Activated T-cell treated with anti-CD3 and anti-CD28 coated beads, Interleukin-2, amount 50 U/mL, for 4 hours (primary cell): ENCODE results near the gene WSCD2. TPM values are rescaled to one million over a fixed set of nuclear protein-coding genes. Genes with fewer than 3 reads are reported as not detected.

Experiments
- ATAC-seq, 2 donors: fragments of 200-7000 bp; cut with Tn5 transposase; one replicate each; pipeline ENCODE4 v1.10.0; 2021
- DNase-seq: peaks from one replicate; pipeline ENCODE4 v3.0.0-alpha.2; 2020
- H3K27me3 Mint-ChIP-seq: one replicate; pipeline ENCODE4 v1.8.0; 2021; ENCODE audit warnings: low read depth, mixed read lengths
- H3K36me3 Mint-ChIP-seq: one replicate; pipeline ENCODE4 v1.8.0; 2022; ENCODE audit warnings: mixed read lengths; ENCODE audit not compliant: insufficient read depth
- H3K4me1 Mint-ChIP-seq: one replicate; pipeline ENCODE4 v1.8.0; 2021; ENCODE audit warnings: low read depth, mixed read lengths
- H3K4me3 Mint-ChIP-seq: one replicate; pipeline ENCODE4 v1.8.0; 2021; ENCODE audit warnings: mild to moderate bottlenecking, moderate library complexity, mixed read lengths
- H3K9me3 Mint-ChIP-seq: one replicate; pipeline ENCODE4 v1.8.0; 2021; ENCODE audit warnings: mixed read lengths
- total RNA-seq, 3 donors: library from RNA; stranded (reverse); gene quantifications; one replicate each; pipeline ENCODE4 v1.2.1, GENCODE V29; 2021

WSCD2 gene
- total RNA-seq, 3 donors from 2014 or later: not detected

- Mint-ChIP-seq H3K4me1 (no peaks in the 10 kb centered on the region), H3K36me3 (no peaks in the 10 kb centered on the region), H3K27me3 (peaks cover 7% of the 10 kb centered on the region), H3K9me3 (no peaks in the 10 kb centered on the region), H3K4me3 (no peak overlapping the region)
- ATAC-seq (no peak), DNase-seq (no peak)
Measured at GRCh38 chr12:108174641-108175040, 45.6 kb downstream of the WSCD2 start.

- H3K4me1 Mint-ChIP-seq: no peaks in the 10 kb centered on the region
- peaks cover 3% of the 10 kb centered on the region for H3K27me3 Mint-ChIP-seq
- DNase-seq (no peak), ATAC-seq (no peak)
- H3K9me3 Mint-ChIP-seq: no peaks in the 10 kb centered on the region
- no peak overlapping the region for H3K4me3 Mint-ChIP-seq
- H3K36me3 Mint-ChIP-seq: no peaks in the 10 kb centered on the region
Measured at GRCh38 chr12:108175310-108175709, 46.2 kb downstream of the WSCD2 start.

DNA sequence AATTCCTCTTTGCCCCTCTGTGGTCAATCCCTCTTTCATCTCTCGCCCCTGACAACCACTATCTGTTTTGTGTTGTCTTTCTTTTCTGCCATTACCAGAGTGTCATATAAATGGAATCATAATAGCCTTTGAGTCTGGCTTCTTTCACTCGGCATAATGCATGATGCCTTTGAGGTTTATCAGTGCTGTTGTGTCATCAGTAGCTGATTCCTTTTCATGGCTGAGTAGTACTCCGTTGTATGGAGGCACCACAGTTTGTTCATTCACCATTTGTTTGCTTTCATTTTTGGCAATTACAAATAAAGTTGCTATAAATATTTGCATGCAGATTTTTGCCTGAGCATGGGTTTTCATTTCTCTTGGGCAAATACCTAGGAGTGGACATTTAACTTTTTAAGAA lies 47.2 kb downstream of the WSCD2 start:
- no peak for ATAC-seq
- Mint-ChIP-seq H3K4me1 (no peaks in the 10 kb centered on the region), H3K4me3 (no peak overlapping the region), H3K36me3 (no peaks in the 10 kb centered on the region), H3K27me3 (no peaks in the 10 kb centered on the region), H3K9me3 (no peaks in the 10 kb centered on the region)
- no peak for DNase-seq

DNA sequence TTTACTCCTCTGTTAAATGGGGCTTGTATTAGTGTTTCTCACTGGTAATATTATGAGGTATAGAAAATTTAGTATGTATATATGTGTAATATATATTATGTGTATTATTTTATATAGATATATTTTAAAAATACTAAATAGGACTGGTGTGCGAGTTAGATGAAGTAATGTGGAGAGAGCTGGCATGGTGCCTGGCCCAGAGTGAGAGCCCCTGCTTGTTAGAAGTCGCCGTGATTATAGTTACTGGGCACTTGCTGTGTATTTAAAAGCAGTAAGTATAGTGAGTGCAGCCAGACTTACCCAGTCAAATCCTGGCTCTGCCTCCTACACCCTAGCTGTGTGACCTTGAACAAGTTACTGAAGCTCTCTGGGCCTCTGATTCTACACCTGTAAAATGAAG lies 48.0 kb downstream of the WSCD2 start:
- H3K4me3 Mint-ChIP-seq: no peak overlapping the region

DNA sequence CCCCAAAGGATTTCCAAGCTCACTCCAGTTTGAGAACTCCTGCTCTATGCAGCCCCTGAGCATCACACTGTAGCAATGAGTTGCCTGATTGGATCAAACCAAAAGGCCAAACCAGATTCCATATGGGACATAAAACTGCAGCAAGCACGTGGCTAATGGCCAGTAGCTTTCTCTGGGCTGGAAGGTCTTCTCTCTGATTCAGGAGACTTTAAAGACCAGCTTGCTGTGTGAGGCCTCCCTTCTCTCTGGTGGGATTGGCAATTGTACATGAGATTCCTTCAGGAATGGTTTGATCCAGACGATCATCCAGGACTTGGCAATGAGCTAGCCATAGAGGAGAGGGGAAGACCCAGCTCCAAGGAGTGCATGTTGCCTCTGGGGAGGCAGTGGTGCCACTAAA lies 50.2 kb downstream of the WSCD2 start:
- Mint-ChIP-seq H3K9me3 (no peaks in the 10 kb centered on the region), H3K27me3 (no peaks in the 10 kb centered on the region), H3K4me1 (no peaks in the 10 kb centered on the region), H3K36me3 (no peaks in the 10 kb centered on the region), H3K4me3 (no peak overlapping the region)
- DNase-seq (no peak), ATAC-seq (no peak)

More for the DNA sequence above, 48.0 kb downstream of the WSCD2 start:
- H3K9me3 Mint-ChIP-seq: no peaks in the 10 kb centered on the region
- H3K27me3 Mint-ChIP-seq: no peaks in the 10 kb centered on the region
- DNase-seq: no peak
- H3K4me1 Mint-ChIP-seq: no peaks in the 10 kb centered on the region
- ATAC-seq: no peak
- H3K36me3 Mint-ChIP-seq: no peaks in the 10 kb centered on the region

DNA sequence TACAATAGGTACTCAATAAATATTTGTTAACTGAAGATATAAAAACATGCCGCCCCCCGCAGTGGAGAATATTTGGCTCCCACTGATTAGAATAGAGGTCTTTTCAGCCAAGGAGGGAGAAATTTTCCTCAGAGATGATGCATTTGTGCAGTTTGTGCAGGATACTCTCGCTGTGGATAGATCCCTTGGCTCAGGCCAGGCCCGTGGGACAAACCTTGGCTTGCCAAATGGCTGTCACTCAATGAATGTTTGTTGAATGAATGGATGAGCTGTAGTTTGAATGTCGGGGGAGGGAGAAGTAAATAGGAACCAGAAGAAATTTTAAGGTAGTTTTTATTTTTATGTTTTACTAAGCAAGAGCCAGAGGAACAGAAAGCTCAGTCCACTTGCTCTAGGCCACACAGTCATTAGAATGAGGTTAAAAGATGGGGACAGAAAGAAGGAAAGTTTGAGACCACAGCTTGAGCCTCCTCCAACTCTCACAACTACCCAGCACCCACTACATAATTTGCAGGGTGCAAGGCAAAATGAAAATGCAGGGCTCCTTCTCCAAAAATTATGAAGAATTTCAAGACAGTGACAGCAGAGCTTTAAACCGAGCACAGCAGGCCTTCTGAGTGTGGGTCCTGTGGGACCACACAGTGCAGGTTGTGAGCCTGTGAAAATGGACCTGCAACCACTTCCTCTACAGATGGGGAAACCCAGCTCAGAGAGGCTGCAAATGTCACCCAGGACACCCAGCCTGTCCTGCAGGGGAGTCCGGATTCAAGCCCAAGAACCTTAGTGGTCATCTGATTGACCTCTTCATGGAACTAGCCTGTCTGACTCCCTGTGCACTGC lies 51.4 kb downstream of the WSCD2 start:
- no peak for ATAC-seq

GRCh38 chr12:108181095-108181454 lies 52.0 kb downstream of the WSCD2 start:
- Mint-ChIP-seq H3K9me3 (no peaks in the 10 kb centered on the region), H3K4me3 (no peak overlapping the region), H3K4me1 (no peaks in the 10 kb centered on the region), H3K27me3 (no peaks in the 10 kb centered on the region), H3K36me3 (no peaks in the 10 kb centered on the region)
- no peak for ATAC-seq
- no peak for DNase-seq

More for the DNA sequence above, 51.4 kb downstream of the WSCD2 start:
- H3K27me3 Mint-ChIP-seq: no peaks in the 10 kb centered on the region
- no peaks in the 10 kb centered on the region for H3K4me1 Mint-ChIP-seq
- H3K36me3 Mint-ChIP-seq: no peaks in the 10 kb centered on the region
- no peak overlapping the region for H3K4me3 Mint-ChIP-seq
- H3K9me3 Mint-ChIP-seq: no peaks in the 10 kb centered on the region
- no peak for DNase-seq

DNA sequence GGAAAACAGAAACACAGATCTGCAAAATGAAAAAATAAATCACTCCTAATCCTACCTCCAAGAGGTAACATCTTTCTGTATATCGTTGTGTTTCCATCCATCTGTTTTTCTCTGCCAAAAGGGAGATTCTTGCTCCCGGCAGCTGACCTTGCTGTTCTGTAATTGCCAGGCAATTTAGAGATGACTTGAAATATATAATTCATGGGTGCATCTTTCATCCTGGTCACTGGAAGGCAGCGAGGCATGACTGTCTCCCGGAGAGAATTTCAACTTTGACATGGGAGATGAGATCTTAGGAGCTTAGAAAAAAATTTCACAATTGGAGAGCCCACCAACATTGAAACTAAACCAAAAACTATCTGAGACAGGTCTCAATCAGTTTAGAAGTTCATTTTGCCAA lies 53.0 kb downstream of the WSCD2 start:
- no peaks in the 10 kb centered on the region for H3K36me3 Mint-ChIP-seq
- H3K4me3 Mint-ChIP-seq: no peak overlapping the region
- ATAC-seq (no peak), DNase-seq (no peak)
- no peaks in the 10 kb centered on the region for H3K4me1 Mint-ChIP-seq
- H3K27me3 Mint-ChIP-seq: no peaks in the 10 kb centered on the region
- H3K9me3 Mint-ChIP-seq: no peaks in the 10 kb centered on the region

- Mint-ChIP-seq H3K27me3 (peaks cover 3% of the 10 kb centered on the region), H3K36me3 (no peaks in the 10 kb centered on the region), H3K4me1 (no peaks in the 10 kb centered on the region), H3K9me3 (no peaks in the 10 kb centered on the region), H3K4me3 (no peak overlapping the region)
- ATAC-seq: no peak
- no peak for DNase-seq
Measured at GRCh38 chr12:108185002-108185401, 55.9 kb downstream of the WSCD2 start.

GRCh38 chr12:108187831-108188230 lies 58.7 kb downstream of the WSCD2 start:
- Mint-ChIP-seq H3K36me3 (no peaks in the 10 kb centered on the region), H3K4me3 (no peak overlapping the region), H3K4me1 (no peaks in the 10 kb centered on the region), H3K27me3 (peaks cover 3% of the 10 kb centered on the region), H3K9me3 (no peaks in the 10 kb centered on the region)
- DNase-seq (no peak), ATAC-seq (no peak)

- DNase-seq (no peak), ATAC-seq (no peak)
- no peaks in the 10 kb centered on the region for H3K4me1 Mint-ChIP-seq
- H3K27me3 Mint-ChIP-seq: peaks cover 9% of the 10 kb centered on the region
- H3K4me3 Mint-ChIP-seq: no peak overlapping the region
- no peaks in the 10 kb centered on the region for H3K9me3 Mint-ChIP-seq
- H3K36me3 Mint-ChIP-seq: no peaks in the 10 kb centered on the region
Measured at GRCh38 chr12:108190529-108190928, 61.4 kb downstream of the WSCD2 start.

- ATAC-seq (no peak), DNase-seq (no peak)
- H3K27me3 Mint-ChIP-seq: peaks cover 10% of the 10 kb centered on the region
- no peaks in the 10 kb centered on the region for H3K36me3 Mint-ChIP-seq
- H3K9me3 Mint-ChIP-seq: no peaks in the 10 kb centered on the region
- no peak overlapping the region for H3K4me3 Mint-ChIP-seq
- no peaks in the 10 kb centered on the region for H3K4me1 Mint-ChIP-seq
Measured at GRCh38 chr12:108191086-108191485, 62.0 kb downstream of the WSCD2 start.

DNA sequence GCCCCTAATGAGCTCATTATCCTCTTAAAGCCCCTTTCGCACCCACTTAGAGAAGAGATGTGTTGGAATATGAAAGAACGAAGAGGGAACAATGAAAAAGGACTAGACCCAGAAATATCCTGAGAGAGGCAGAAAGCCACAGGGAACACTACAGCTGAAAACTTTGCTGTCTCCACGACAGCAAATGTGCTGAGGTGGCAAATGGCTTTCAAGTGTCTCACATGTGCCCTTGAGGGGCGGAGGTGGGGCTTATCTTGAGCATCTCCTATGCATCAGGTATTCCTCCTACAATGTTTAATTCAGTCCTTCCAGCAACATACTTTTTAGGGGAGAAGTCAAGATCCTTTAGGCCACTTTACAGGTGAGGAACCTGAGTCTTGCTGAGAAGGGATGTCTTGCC lies 62.9 kb downstream of the WSCD2 start:
- ATAC-seq (no peak), DNase-seq (no peak)
- no peaks in the 10 kb centered on the region for H3K36me3 Mint-ChIP-seq
- H3K9me3 Mint-ChIP-seq: no peaks in the 10 kb centered on the region
- no peak overlapping the region for H3K4me3 Mint-ChIP-seq
- H3K4me1 Mint-ChIP-seq: no peaks in the 10 kb centered on the region
- H3K27me3 Mint-ChIP-seq: peaks cover 10% of the 10 kb centered on the region

- no peak for ATAC-seq
- Mint-ChIP-seq H3K27me3 (peaks cover 10% of the 10 kb centered on the region), H3K4me1 (no peaks in the 10 kb centered on the region), H3K36me3 (no peaks in the 10 kb centered on the region), H3K4me3 (no peak overlapping the region), H3K9me3 (no peaks in the 10 kb centered on the region)
- no peak for DNase-seq
Measured at GRCh38 chr12:108193493-108193892, 64.4 kb downstream of the WSCD2 start.

- no peak overlapping the region for H3K4me3 Mint-ChIP-seq
- H3K27me3 Mint-ChIP-seq: peaks cover 10% of the 10 kb centered on the region
- H3K36me3 Mint-ChIP-seq: no peaks in the 10 kb centered on the region
- DNase-seq: no peak
- ATAC-seq: no peak
- H3K4me1 Mint-ChIP-seq: no peaks in the 10 kb centered on the region
- H3K9me3 Mint-ChIP-seq: no peaks in the 10 kb centered on the region
Measured at GRCh38 chr12:108193917-108194316, 64.8 kb downstream of the WSCD2 start.
